Myometrial cell (primary cell): ENCODE data around the gene RAB27B. TPM values are rescaled to one million over a fixed set of nuclear protein-coding genes. Genes with fewer than 3 reads are reported as not detected.

ENCODE experiments used
- total RNA-seq: library from RNA; depleted of rRNA; stranded (reverse); fragments of >200 nt; gene quantifications from 2 replicates; pipeline ENCODE4 v1.2.3, GENCODE V29; 2015

Gene RAB27B
- 28.0 and 34.6 TPM in 2 replicates for total RNA-seq

GRCh38 chr18:54828281-54828881, at the start of gene RAB27B:
Gene RAB27B (plus strand): TSS chr18:54828477. CDS start chr18:54877586, 49,109 bp downstream.

Other genes starting within 250 kb of the RAB27B start
- gene DYNAP, start 237.2 kb upstream of the RAB27B start, total RNA-seq = not detected in 2 replicates
- 17.9 and 24.3 TPM in 2 replicates for gene CCDC68, start 131.0 kb downstream of the RAB27B start, total RNA-seq